Testis (tissue), 3 donors: Measurements from ENCODE around the gene NR4A1. TPM values are rescaled to one million over a fixed set of nuclear protein-coding genes. Genes with fewer than 3 reads are reported as not detected.
A peak's percentile ranks its signal among the peaks of the same experiment; 100 is the strongest.

ENCODE experiments used
- DNase-seq: peaks from one replicate; pipeline ENCODE4 v3.0.0-alpha.2; 2019
- H3K27ac ChIP-seq, 2 donors: fragments of 200-600 bp; sonication (generic); one replicate each; pipeline ENCODE4 v1.5.1; 2019
- H3K27me3 ChIP-seq: fragments of 200-600 bp; sonication (generic); one replicate; pipeline ENCODE4 v1.5.1; 2019
- H3K36me3 ChIP-seq: fragments of 200-600 bp; sonication (generic); one replicate; pipeline ENCODE4 v1.5.1; 2017; ENCODE audit warnings: low read depth; ENCODE audit errors: missing control alignments
- H3K4me1 ChIP-seq: fragments of 200-600 bp; sonication (generic); one replicate; pipeline ENCODE4 v1.5.1; 2019
- H3K4me3 ChIP-seq, 2 donors: fragments of 200-600 bp; sonication (generic); one replicate each; pipeline ENCODE4 v1.5.1; 2017 to 2019
- H3K9me3 ChIP-seq: fragments of 200-600 bp; sonication (generic); one replicate; pipeline ENCODE4 v1.5.1; 2017
- CTCF ChIP-seq, 3 experiments: fragments of 450-650 bp in 2 of 3; fragments of 200-600 bp in 1 of 3; sonication (generic) in 1 of 3; IDR thresholded peaks; one replicate each; pipeline ENCODE4 v1.5.1; 2016 to 2019; ENCODE audit warnings: antibody characterized with exemption in 3 of 3, mild to moderate bottlenecking in 2 of 3, moderate library complexity in 1 of 3
- POLR2A ChIP-seq: fragments of 450-650 bp; IDR thresholded peaks from one replicate; pipeline ENCODE4 v1.6.1; 2017; ENCODE audit warnings: antibody characterized with exemption, mild to moderate bottlenecking, moderate library complexity
- WGBS, 2 donors: methylation state at CpG; one replicate each; pipeline ENCODE4 v1.1.5; 2018; 5-methylcytosine and 5-hydroxymethylcytosine counted together
- intact Hi-C: fragments of 100-400 bp; cut with DNase I; formaldehyde crosslinking; loops from one replicate; pipeline ENCODE4 v1.15.1; 2023; ENCODE audit warnings: low total_unique reads
- polyA plus RNA-seq: library from polyadenylated mRNA; stranded (reverse); fragments of 350-450 nt; fragmentation: Illumina TruSeq; extraction: RNeasy Lipid Tissue Mini Kit (QIAGEN cat#74804); gene quantifications from one replicate; pipeline ENCODE4 v1.2.3, GENCODE V29; 2014; ENCODE audit warnings: low read depth, low replicate concordance; ENCODE audit not compliant: insufficient read depth
- total RNA-seq, 2 donors: library from RNA; depleted of rRNA; stranded (reverse); fragments of >200 nt; gene quantifications; one replicate each; pipeline ENCODE4 v1.2.3, GENCODE V29; 2016

Gene NR4A1
- total and polyA plus RNA-seq, 3 donors from 2014 or later = 41.5 to 88.5 (median 55.1) TPM

DNA sequence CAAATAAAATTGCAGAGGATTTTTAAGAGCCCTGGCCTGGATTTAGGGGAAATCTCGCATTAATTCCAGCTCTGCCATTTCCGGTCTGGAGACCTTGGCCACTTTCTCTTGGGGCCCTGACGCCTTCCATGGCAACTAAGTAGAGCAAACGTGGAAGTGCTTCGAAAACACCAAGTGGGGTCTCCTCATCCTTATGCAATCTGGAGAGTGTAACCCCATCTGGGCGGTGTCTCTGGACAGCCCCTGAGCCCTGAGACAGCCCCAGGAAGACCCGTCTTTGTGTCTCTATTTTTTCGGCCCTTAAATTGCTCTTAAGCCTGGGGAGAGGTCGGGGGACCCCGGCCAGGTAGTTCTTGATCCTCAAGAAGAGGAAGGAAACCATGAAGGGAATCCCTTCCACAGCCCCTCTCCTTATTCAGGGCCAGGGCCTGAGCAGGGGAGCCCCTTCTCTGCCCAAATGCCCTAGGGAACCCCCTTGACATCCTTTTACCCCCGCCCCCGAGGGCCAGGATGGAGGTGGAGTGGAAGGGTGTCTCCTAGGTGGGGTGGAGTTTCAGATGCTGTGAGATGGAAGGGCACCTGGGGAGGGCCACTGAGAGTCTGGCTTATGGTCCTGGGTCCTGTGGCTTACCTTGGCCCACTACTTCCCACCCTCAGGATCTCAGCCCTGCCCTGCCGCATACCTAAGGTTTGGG lies 17.6 kb upstream of the NR4A1 start:
- WGBS, 2 donors = 33 to 44% methylated on average over 12 to 13 of the region's 13 CpGs
- Histone ChIP-seq H3K4me3 (peak overlapping the region; percentile 35 to 49), H3K9me3 (no peaks in the 10 kb centered on the region), H3K27me3 (no peaks in the 10 kb centered on the region), H3K4me1 (peaks cover 33% of the 10 kb centered on the region), H3K36me3 (no peaks in the 10 kb centered on the region), H3K27ac (peak overlapping the region; percentile 78 to 97)
- intact Hi-C loops = no loop called here
- no peak for DNase-seq
- no peak for TF ChIP-seq CTCF (IDR thresholded peaks at IDR 0.05)
- TF ChIP-seq POLR2A = no peak

DNA sequence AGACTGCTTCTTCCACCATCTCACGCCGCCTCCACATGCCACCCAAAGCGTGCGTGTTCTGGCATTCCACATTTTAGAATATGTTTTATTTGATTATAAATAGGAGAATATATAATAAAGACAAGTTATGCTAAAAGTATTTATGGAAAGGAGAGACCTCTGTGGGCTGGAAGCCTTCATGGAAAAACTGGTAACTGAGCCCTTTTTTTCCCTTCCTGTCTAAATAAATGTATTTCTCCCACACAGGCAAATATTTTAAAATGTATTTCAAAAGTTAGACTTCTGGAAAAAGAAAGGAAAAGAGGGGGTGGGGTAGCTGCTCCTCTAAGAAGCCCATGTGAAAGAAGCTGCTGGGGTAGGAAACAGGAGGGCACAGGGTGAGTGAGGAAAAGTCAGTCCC lies 16.1 kb upstream of the NR4A1 start:
- intact Hi-C loops = no loop called here
- no peak for TF ChIP-seq POLR2A
- TF ChIP-seq CTCF (IDR thresholded peaks at IDR 0.05) = no peak
- H3K4me1 ChIP-seq = peaks cover 47% of the 10 kb centered on the region
- 84 to 91% methylated on average over 4 of the region's 4 CpGs for WGBS, 2 donors
- H3K27ac ChIP-seq = peak overlapping the region; percentile 87 to 95
- no peaks in the 10 kb centered on the region for H3K9me3 ChIP-seq
- H3K27me3 ChIP-seq = no peaks in the 10 kb centered on the region
- DNase-seq = no peak
- H3K36me3 ChIP-seq = no peaks in the 10 kb centered on the region
- no peak overlapping the region for H3K4me3 ChIP-seq

- peaks cover 51% of the 10 kb centered on the region for H3K4me1 ChIP-seq
- DNase-seq = no peak
- H3K9me3 ChIP-seq = no peaks in the 10 kb centered on the region
- WGBS, 2 donors = 51 to 56% methylated on average over 2 of the region's 2 CpGs
- H3K36me3 ChIP-seq = no peaks in the 10 kb centered on the region
- TF ChIP-seq CTCF (IDR thresholded peaks at IDR 0.05) (no peak), POLR2A (no peak)
- intact Hi-C loops = no loop called here
- H3K27ac ChIP-seq = peak overlapping the region; percentile 87 to 95
- H3K4me3 ChIP-seq = no peak overlapping the region
- H3K27me3 ChIP-seq = no peaks in the 10 kb centered on the region
Measured at GRCh38 chr12:52035926-52036325, 15.3 kb upstream of the NR4A1 start.

GRCh38 chr12:52036587-52037171 lies 14.6 kb upstream of the NR4A1 start:
- Histone ChIP-seq H3K36me3 (no peaks in the 10 kb centered on the region), H3K4me1 (peaks cover 55% of the 10 kb centered on the region), H3K4me3 (peak overlapping the region in 1 of 2 donors; percentile 27), H3K9me3 (no peaks in the 10 kb centered on the region), H3K27ac (peak overlapping the region; percentile 87 to 95), H3K27me3 (no peaks in the 10 kb centered on the region)
- TF ChIP-seq CTCF (IDR thresholded peaks at IDR 0.05) = no peak
- no peak for TF ChIP-seq POLR2A
- intact Hi-C loops = no loop called here
- 7 to 11% methylated on average over 29 to 52 of the region's 53 CpGs for WGBS, 2 donors
- peak; percentile 94 for DNase-seq
